Mesothelial cell of epicardium (in vitro differentiated cells): Measurements from ENCODE around the gene MRPS12. TPM values are rescaled to one million over a fixed set of nuclear protein-coding genes. Genes with fewer than 3 reads are reported as not detected.

Source experiments
- DNase-seq, 2 experiments: peaks; one replicate each; pipeline ENCODE4 v3.0.0; 2021; ENCODE audit warnings: low spot score in 2 of 2; ENCODE audit not compliant: unreplicated experiment in 2 of 2
- H3K27ac Mint-ChIP-seq: 2 replicates; pipeline ENCODE4 v1.8.0; 2021; ENCODE audit warnings: mixed read lengths
- H3K27me3 Mint-ChIP-seq: 2 replicates; pipeline ENCODE4 v1.8.0; 2021; ENCODE audit warnings: low read depth, mixed read lengths
- H3K36me3 Mint-ChIP-seq: 2 replicates; pipeline ENCODE4 v1.8.0; 2021; ENCODE audit warnings: mixed read lengths
- H3K4me1 Mint-ChIP-seq: 2 replicates; pipeline ENCODE4 v1.8.0; 2021; ENCODE audit warnings: mixed read lengths
- H3K4me3 Mint-ChIP-seq: 2 replicates; pipeline ENCODE4 v1.8.0; 2021; ENCODE audit warnings: mild to moderate bottlenecking, moderate library complexity, mixed read lengths
- H3K9me3 Mint-ChIP-seq: 2 replicates; pipeline ENCODE4 v1.8.0; 2021; ENCODE audit warnings: mixed read lengths
- total RNA-seq: library from RNA; stranded (reverse); gene quantifications from 3 replicates; pipeline ENCODE4 v1.2.1, GENCODE V29; 2021
- TF ChIP-seq, protein P1 (sequence below): fragments of 200-600 bp; sonication (generic); IDR thresholded peaks from one replicate; pipeline ENCODE4 v1.5.0; 2021; ENCODE audit warnings: antibody characterized with exemption; ENCODE audit not compliant: unreplicated experiment

Gene MRPS12
- total RNA-seq, 1 donor from 2014 or later: 24.3 TPM

GRCh38 chr19:38905620-38906019 lies 25.1 kb upstream of the MRPS12 start:
- H3K4me1 Mint-ChIP-seq: peaks cover 3% of the 10 kb centered on the region
- DNase-seq: no peak
- TF ChIP-seq, protein P1, sequence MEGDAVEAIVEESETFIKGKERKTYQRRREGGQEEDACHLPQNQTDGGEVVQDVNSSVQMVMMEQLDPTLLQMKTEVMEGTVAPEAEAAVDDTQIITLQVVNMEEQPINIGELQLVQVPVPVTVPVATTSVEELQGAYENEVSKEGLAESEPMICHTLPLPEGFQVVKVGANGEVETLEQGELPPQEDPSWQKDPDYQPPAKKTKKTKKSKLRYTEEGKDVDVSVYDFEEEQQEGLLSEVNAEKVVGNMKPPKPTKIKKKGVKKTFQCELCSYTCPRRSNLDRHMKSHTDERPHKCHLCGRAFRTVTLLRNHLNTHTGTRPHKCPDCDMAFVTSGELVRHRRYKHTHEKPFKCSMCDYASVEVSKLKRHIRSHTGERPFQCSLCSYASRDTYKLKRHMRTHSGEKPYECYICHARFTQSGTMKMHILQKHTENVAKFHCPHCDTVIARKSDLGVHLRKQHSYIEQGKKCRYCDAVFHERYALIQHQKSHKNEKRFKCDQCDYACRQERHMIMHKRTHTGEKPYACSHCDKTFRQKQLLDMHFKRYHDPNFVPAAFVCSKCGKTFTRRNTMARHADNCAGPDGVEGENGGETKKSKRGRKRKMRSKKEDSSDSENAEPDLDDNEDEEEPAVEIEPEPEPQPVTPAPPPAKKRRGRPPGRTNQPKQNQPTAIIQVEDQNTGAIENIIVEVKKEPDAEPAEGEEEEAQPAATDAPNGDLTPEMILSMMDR: no peak
- H3K36me3 Mint-ChIP-seq: peaks cover 15% of the 10 kb centered on the region
- no peak overlapping the region for H3K27ac Mint-ChIP-seq
- no peaks in the 10 kb centered on the region for H3K9me3 Mint-ChIP-seq
- no peak overlapping the region for H3K4me3 Mint-ChIP-seq
- H3K27me3 Mint-ChIP-seq: no peaks in the 10 kb centered on the region

- TF ChIP-seq, protein P1: no peak
- Mint-ChIP-seq H3K4me1 (no peaks in the 10 kb centered on the region), H3K27ac (no peak overlapping the region), H3K36me3 (peaks cover 15% of the 10 kb centered on the region), H3K27me3 (no peaks in the 10 kb centered on the region), H3K4me3 (no peak overlapping the region), H3K9me3 (no peaks in the 10 kb centered on the region)
- no peak for DNase-seq
Observed at GRCh38 chr19:38907227-38907626, 23.5 kb upstream of the MRPS12 start.

- Mint-ChIP-seq H3K27ac (no peak overlapping the region), H3K4me1 (no peaks in the 10 kb centered on the region), H3K36me3 (peaks cover 15% of the 10 kb centered on the region), H3K4me3 (no peak overlapping the region), H3K9me3 (no peaks in the 10 kb centered on the region), H3K27me3 (no peaks in the 10 kb centered on the region)
- TF ChIP-seq, protein P1: no peak
- DNase-seq: no peak
Observed at GRCh38 chr19:38907670-38908069, 23.1 kb upstream of the MRPS12 start.

- Mint-ChIP-seq H3K27ac (no peak overlapping the region), H3K4me1 (no peaks in the 10 kb centered on the region), H3K4me3 (no peak overlapping the region), H3K9me3 (no peaks in the 10 kb centered on the region), H3K27me3 (no peaks in the 10 kb centered on the region), H3K36me3 (peaks cover 12% of the 10 kb centered on the region)
- DNase-seq: no peak
- TF ChIP-seq, protein P1: no peak
Observed at GRCh38 chr19:38908911-38909310, 21.8 kb upstream of the MRPS12 start.

DNA sequence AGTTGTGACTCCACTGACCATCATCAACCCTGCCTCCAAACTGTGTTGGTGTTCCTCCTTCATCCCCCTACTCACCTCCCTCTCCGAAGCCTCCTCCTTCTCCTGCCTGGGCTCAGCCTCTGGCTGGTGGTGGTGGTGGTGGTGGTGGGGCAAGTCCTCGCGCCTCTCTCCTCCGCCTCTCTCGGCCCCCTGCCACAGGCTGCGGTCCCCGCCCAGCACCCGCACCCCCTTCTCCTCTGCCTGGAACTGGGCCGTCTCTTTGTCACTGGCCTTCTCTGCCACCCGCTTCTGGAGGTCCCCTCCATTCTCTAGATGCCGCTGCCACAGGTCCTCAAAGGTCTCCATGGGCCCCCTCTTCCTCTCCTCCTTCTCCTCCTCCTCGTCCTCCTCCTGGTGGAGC lies 20.3 kb upstream of the MRPS12 start:
- Mint-ChIP-seq H3K4me1 (no peaks in the 10 kb centered on the region), H3K4me3 (no peak overlapping the region), H3K36me3 (peaks cover 7% of the 10 kb centered on the region), H3K27me3 (no peaks in the 10 kb centered on the region), H3K9me3 (no peaks in the 10 kb centered on the region), H3K27ac (no peak overlapping the region)
- TF ChIP-seq, protein P1: no peak
- DNase-seq: no peak

DNA sequence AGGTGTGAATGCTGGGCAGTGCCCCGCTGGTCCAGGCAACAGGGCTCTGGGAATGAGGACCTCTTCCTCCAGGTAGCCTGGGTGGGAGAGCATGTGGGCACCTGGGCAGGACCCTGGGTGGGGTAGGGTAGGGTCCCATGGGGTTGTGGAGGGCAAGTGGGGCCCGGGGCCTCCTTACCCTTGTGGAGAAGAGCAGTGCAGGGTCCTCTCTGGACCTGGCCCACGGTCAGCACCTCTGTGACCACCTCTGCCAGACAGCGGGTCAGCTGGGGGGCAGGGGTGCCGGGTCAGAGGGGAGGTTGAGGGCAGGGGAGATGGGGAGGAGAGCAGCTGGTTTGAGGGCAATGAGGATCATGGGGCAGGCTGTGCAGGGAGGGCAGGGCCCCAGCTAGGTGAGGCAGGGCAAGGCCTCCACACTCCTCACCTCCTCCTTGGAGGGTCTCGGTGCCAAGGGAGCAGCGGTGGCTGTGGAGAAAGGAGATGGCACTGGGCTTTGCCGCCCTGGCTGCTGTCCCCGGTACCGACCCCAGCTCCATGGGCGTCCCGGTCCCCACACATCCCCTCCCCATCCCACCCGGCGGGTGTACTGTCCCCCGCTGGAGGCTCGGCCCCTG lies 19.2 kb upstream of the MRPS12 start:
- Mint-ChIP-seq H3K36me3 (peaks cover 7% of the 10 kb centered on the region), H3K4me1 (no peaks in the 10 kb centered on the region), H3K9me3 (no peaks in the 10 kb centered on the region), H3K27me3 (no peaks in the 10 kb centered on the region), H3K4me3 (no peak overlapping the region), H3K27ac (no peak overlapping the region)
- TF ChIP-seq, protein P1: no peak
- no peak for DNase-seq
